H9 (cell line): ENCODE data around the gene NEXN. TPM values are rescaled to one million over a fixed set of nuclear protein-coding genes. Genes with fewer than 3 reads are reported as not detected.

ENCODE experiments used
- DNase-seq: peaks from one replicate; pipeline ENCODE4 v3.0.0-alpha.2; 2017
- H2AFZ ChIP-seq: one replicate; pipeline ENCODE4 v1.6.1; 2013; ENCODE audit warnings: mild to moderate bottlenecking, low read length, control low read depth, moderate library complexity
- H2AK5ac ChIP-seq: 2 replicates; pipeline ENCODE4 v1.6.1; 2013; ENCODE audit warnings: low read length, control low read depth, mixed read lengths; ENCODE audit not compliant: insufficient read length
- H2BK120ac ChIP-seq: one replicate; pipeline ENCODE4 v1.6.1; 2013; ENCODE audit warnings: low read depth, mild to moderate bottlenecking, low read length, control low read depth, inconsistent platforms; ENCODE audit not compliant: poor library complexity, severe bottlenecking
- H2BK12ac ChIP-seq: 2 replicates; pipeline ENCODE4 v1.6.1; 2013; ENCODE audit warnings: low read length, control low read depth, mixed read lengths, low read depth; ENCODE audit not compliant: insufficient read length
- H2BK15ac ChIP-seq: 2 replicates; pipeline ENCODE4 v1.6.1; 2013; ENCODE audit warnings: low read depth, low read length, control low read depth
- H2BK20ac ChIP-seq: one replicate; pipeline ENCODE4 v1.6.1; 2013; ENCODE audit warnings: low read depth, mild to moderate bottlenecking, low read length, control low read depth, inconsistent platforms; ENCODE audit not compliant: poor library complexity, severe bottlenecking
- H2BK5ac ChIP-seq: 2 replicates; pipeline ENCODE4 v1.6.1; 2013; ENCODE audit warnings: low read length, control low read depth, mixed read lengths; ENCODE audit not compliant: insufficient read length
- H3K14ac ChIP-seq: 2 replicates; pipeline ENCODE4 v1.6.1; 2013; ENCODE audit warnings: low read length, control low read depth; ENCODE audit not compliant: insufficient read depth
- H3K18ac ChIP-seq: 2 replicates; pipeline ENCODE4 v1.6.1; 2013; ENCODE audit warnings: low read depth, mild to moderate bottlenecking, mixed read lengths, low read length, control low read depth; ENCODE audit not compliant: insufficient read length
- H3K23ac ChIP-seq: 2 replicates; pipeline ENCODE4 v1.6.1; 2013; ENCODE audit warnings: low read length, control low read depth, mixed read lengths, low read depth; ENCODE audit not compliant: insufficient read length
- H3K23me2 ChIP-seq: 2 replicates; pipeline ENCODE4 v1.6.1; 2013; ENCODE audit warnings: low read depth, mild to moderate bottlenecking, mixed read lengths, low read length, control low read depth; ENCODE audit not compliant: insufficient read length, poor library complexity, severe bottlenecking
- H3K27ac ChIP-seq: 2 replicates; pipeline ENCODE4 v1.5.1; 2013; ENCODE audit warnings: low read length, control low read depth, mixed read lengths, low read depth; ENCODE audit not compliant: insufficient read length
- H3K27me3 ChIP-seq: 2 replicates; pipeline ENCODE4 v1.6.1; 2013; ENCODE audit warnings: low read length, control low read depth, inconsistent platforms; ENCODE audit not compliant: insufficient read depth
- H3K4ac ChIP-seq: 2 replicates; pipeline ENCODE4 v1.6.1; 2013; ENCODE audit warnings: low read depth, mild to moderate bottlenecking, control low read depth, inconsistent platforms, low read length, moderate library complexity
- H3K4me1 ChIP-seq: 2 replicates; pipeline ENCODE4 v1.6.1; 2013; ENCODE audit warnings: low read length, control low read depth, inconsistent platforms; ENCODE audit not compliant: insufficient read depth
- H3K4me2 ChIP-seq: 2 replicates; pipeline ENCODE4 v1.6.1; 2013; ENCODE audit warnings: low read length, control low read depth, mixed read lengths; ENCODE audit not compliant: insufficient read length, insufficient read depth
- H3K56ac ChIP-seq: 2 replicates; pipeline ENCODE4 v1.6.1; 2013; ENCODE audit warnings: low read depth, mild to moderate bottlenecking, mixed read lengths, low read length, control low read depth; ENCODE audit not compliant: insufficient read length
- H3K79me1 ChIP-seq: 2 replicates; pipeline ENCODE4 v1.6.1; 2013; ENCODE audit warnings: low read depth, mild to moderate bottlenecking, moderate library complexity, low read length, control low read depth, inconsistent platforms; ENCODE audit not compliant: insufficient read depth, poor library complexity, severe bottlenecking
- H3K79me2 ChIP-seq: 2 replicates; pipeline ENCODE4 v1.6.1; 2013; ENCODE audit warnings: low read length, control low read depth, inconsistent platforms; ENCODE audit not compliant: insufficient read depth
- H3K9ac ChIP-seq: 2 replicates; pipeline ENCODE4 v1.6.1; 2013; ENCODE audit warnings: low read length, control low read depth, mixed read lengths; ENCODE audit not compliant: insufficient read length; ENCODE audit errors: extremely low read depth
- H3K9me3 ChIP-seq: one replicate; pipeline ENCODE4 v1.6.1; 2013; ENCODE audit warnings: low read depth, low read length, inconsistent platforms; ENCODE audit not compliant: control insufficient read depth
- H3T11ph ChIP-seq: one replicate; pipeline ENCODE4 v1.6.1; 2013; ENCODE audit warnings: mild to moderate bottlenecking, low read length, control low read depth, inconsistent platforms
- H4K20me1 ChIP-seq: one replicate; pipeline ENCODE4 v1.6.1; 2013; ENCODE audit not compliant: control insufficient read depth, insufficient read length, insufficient read depth
- H4K5ac ChIP-seq: 2 replicates; pipeline ENCODE4 v1.6.1; 2013; ENCODE audit warnings: low read depth, mild to moderate bottlenecking, mixed read lengths, low read length, control low read depth; ENCODE audit not compliant: insufficient read length
- H4K8ac ChIP-seq: replicated peaks from 2 replicates; pipeline ENCODE4 v1.6.1; 2013; ENCODE audit warnings: low read length, control low read depth, mixed read lengths, low read depth; ENCODE audit not compliant: insufficient read length
- H4K91ac ChIP-seq: 2 replicates; pipeline ENCODE4 v1.6.1; 2013; ENCODE audit warnings: low read depth, mild to moderate bottlenecking, moderate library complexity, mixed read lengths, low read length, control low read depth; ENCODE audit not compliant: insufficient read length
- H3K27ac Mint-ChIP-seq, 3 experiments: 2 replicates in 2 of 3; 3 replicates in 1 of 3; pipeline ENCODE4 v1.8.0; 2020 to 2021; ENCODE audit warnings: mixed read lengths in 3 of 3, mild to moderate bottlenecking in 1 of 3, moderate library complexity in 1 of 3
- H3K27me3 Mint-ChIP-seq: 2 replicates; pipeline ENCODE4 v1.8.0; 2021; ENCODE audit warnings: low read depth, mild to moderate bottlenecking, moderate library complexity, mixed read lengths
- H3K36me3 Mint-ChIP-seq, 3 experiments: 2 replicates in 2 of 3; 3 replicates in 1 of 3; pipeline ENCODE4 v1.8.0; 2020 to 2021; ENCODE audit warnings: low read depth in 3 of 3, mixed read lengths in 3 of 3; ENCODE audit not compliant: insufficient read depth in 1 of 3
- H3K4me1 Mint-ChIP-seq, 2 experiments: 2 replicates each; pipeline ENCODE4 v1.8.0; 2020; ENCODE audit warnings: mixed read lengths in 2 of 2
- H3K4me3 Mint-ChIP-seq, 2 experiments: 2 replicates in 1 of 2; 3 replicates in 1 of 2; pipeline ENCODE4 v1.8.0; 2020 to 2021; ENCODE audit warnings: mild to moderate bottlenecking in 2 of 2, mixed read lengths in 2 of 2, moderate library complexity in 1 of 2
- H3K9me3 Mint-ChIP-seq, 2 experiments: 2 replicates in 1 of 2; 3 replicates in 1 of 2; pipeline ENCODE4 v1.8.0; 2020; ENCODE audit warnings: mild to moderate bottlenecking in 2 of 2, mixed read lengths in 2 of 2, moderate library complexity in 1 of 2
- CTCF ChIP-seq: fragments of 200-600 bp; sonication (generic); conservative IDR thresholded peaks from 3 replicates; pipeline ENCODE4 v1.8.0; 2021; ENCODE audit warnings: antibody characterized with exemption, mild to moderate bottlenecking
- WGBS: extraction: QIAGEN DNeasy Blood & Tissue Kit; methylation state at CpG from one replicate; pipeline ENCODE4 v1.1.7; 2013; ENCODE audit warnings: missing lambda C conversion rate, low lambda C conversion rate, mixed read lengths; ENCODE audit not compliant: insufficient read length; ENCODE audit errors: extremely low coverage; 5-methylcytosine and 5-hydroxymethylcytosine counted together
- total RNA-seq: library from RNA; stranded (reverse); gene quantifications from 2 replicates; pipeline ENCODE4 v1.2.1, GENCODE V29; 2021

Gene NEXN
- total RNA-seq, 1 experiment from 2014 or later = 3.2 TPM

GRCh38 chr1:77906624-77907023 lies 18.2 kb downstream of the NEXN start:
- no peak overlapping the region for H3K23ac ChIP-seq
- H3K4ac ChIP-seq = no peak overlapping the region
- no peak overlapping the region for H2BK12ac ChIP-seq
- DNase-seq = no peak
- H2BK15ac ChIP-seq = no peak overlapping the region
- no peak overlapping the region for H3K14ac ChIP-seq
- H3K9ac ChIP-seq = no peak overlapping the region
- TF ChIP-seq CTCF = no peak
- no peaks in the 10 kb centered on the region for H3K4me1 ChIP-seq
- H3K23me2 ChIP-seq = no peaks in the 10 kb centered on the region
- Mint-ChIP-seq H3K4me3 (no peak overlapping the region), H3K4me1 (no peaks in the 10 kb centered on the region), H3K9me3 (no peaks in the 10 kb centered on the region), H3K27me3 (no peaks in the 10 kb centered on the region), H3K36me3 (no peaks in the 10 kb centered on the region), H3K27ac (no peak overlapping the region)
- H2AFZ ChIP-seq = no peak overlapping the region
- H3K56ac ChIP-seq = no peak overlapping the region
- no peak overlapping the region for H3T11ph ChIP-seq
- no peaks in the 10 kb centered on the region for H3K27me3 ChIP-seq
- WGBS = no CpG with 5 or more reads among the region's 1 CpG
- H3K79me1 ChIP-seq = no peaks in the 10 kb centered on the region
- H3K79me2 ChIP-seq = no peaks in the 10 kb centered on the region
- no peak overlapping the region for H4K91ac ChIP-seq
- H2BK20ac ChIP-seq = no peak overlapping the region
- no peak overlapping the region for H2AK5ac ChIP-seq
- no peaks in the 10 kb centered on the region for H4K20me1 ChIP-seq
- no peak overlapping the region for H3K18ac ChIP-seq
- H2BK120ac ChIP-seq = no peak overlapping the region
- no peak overlapping the region for H3K27ac ChIP-seq
- no peak overlapping the region for H4K5ac ChIP-seq
- no peak overlapping the region for H2BK5ac ChIP-seq
- H3K4me2 ChIP-seq = no peak overlapping the region
- no peaks in the 10 kb centered on the region for H3K9me3 ChIP-seq
- H4K8ac ChIP-seq = no peak overlapping the region
